GM21529 (cell line): ENCODE measurements around the gene NBEA.

ENCODE experiments used
- ATAC-seq: cut with Tn5 transposase; IDR thresholded peaks from one replicate; pipeline ENCODE4 v1.9.1; 2021; ENCODE audit not compliant: unreplicated experiment

NBEA gene

DNA sequence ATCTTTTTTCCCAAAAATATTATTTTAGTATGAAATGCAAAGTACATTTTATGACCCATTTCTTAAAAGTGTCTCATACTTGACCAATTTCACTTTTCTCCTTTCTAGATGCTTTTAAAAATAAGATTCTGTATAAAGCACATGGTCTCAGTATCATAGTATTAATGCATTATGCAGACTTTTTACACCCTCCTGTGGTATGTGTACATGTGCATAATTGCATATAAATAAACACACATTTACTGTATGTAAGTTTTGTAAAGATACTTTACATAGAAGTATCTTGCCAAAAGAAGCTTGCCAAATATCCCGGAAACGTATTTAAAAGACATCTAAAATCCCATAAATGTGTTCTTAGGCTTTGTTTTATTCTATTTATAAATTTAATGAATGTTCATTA is 619.5 kb downstream of the NBEA start:
- ATAC-seq: no peak

DNA sequence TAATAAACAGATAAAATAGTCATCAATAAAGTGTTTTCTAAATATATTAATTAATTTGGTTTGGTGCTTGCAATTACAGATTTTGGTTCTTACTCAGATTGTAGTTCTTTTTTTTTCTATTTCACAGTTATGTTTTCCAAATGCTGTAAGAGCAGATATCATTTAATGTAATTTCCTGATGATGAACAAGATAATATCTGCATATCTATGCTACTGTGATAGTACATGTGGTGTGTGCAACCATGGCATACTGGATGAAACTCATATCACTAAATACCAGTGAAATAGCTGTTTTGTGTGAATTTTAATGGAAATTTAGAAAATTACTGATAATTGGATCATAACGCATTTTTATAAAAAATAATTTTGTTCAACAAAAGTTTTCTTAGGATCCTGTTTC is 623.2 kb downstream of the NBEA start:
- ATAC-seq: no peak

DNA sequence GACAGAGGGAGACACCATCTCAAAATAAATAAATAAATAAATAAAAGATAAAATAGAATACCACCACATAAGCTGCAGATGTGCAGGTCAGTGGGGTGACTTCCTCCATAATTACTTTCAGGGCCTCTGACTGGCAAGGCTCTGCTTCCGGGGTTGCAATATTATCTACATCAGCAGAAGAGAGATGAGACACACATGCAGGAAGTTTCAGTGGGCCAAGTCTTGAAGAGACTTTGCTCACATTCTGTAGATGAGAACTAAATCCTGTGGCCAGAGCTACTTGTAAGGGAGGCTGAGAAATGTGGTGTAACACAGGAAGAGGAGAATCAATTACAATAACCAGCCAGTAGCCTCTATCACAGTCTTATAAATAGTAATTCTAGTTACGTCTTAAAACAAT is 624.3 kb downstream of the NBEA start:
- ATAC-seq: no peak

DNA sequence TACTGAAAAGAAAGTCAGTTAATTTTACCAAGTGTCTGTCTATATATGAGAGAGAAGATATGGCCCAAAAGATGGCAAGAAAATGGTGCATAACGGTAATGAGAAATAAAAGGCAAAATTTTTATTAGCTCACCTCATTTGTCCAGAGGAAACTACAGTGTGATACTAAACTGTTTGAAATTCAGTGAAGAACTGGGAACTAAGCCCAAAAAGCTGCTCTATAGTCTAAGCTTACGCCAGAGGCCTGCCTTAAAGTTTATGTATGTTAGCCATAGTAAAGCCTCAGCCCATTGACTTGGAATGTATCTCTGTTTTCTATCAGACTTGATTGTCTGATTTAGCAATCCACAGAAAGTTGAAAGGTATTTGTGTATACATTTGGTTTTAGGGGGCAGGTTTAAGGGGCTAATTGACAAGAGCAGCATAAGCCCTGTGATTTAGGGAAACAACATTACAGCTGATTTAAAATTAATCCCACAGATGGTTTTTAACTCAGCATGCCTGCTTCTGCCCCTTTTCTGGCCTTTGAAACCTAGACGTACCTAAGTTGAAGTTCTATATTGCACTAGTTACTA is 625.4 kb downstream of the NBEA start:
- no peak for ATAC-seq

DNA sequence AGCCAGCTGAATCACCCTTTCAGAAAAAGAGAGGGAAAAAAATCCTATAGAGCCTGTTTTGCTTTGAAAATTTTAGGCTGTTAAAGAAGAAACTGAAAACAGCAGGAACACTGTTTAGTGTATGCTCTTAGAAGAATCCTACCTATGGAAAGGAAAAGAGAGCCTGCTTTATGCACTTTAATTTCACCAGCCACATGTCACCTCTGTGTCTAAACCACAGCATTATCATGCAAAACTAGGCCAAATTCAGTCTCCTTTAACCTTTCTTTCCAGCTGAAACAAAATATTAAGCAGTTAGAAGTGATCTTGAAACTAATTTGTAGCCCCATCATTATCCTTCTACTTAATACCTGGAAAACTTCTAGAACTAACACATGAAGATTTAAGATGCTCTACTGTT is 631.6 kb downstream of the NBEA start:
- no peak for ATAC-seq

DNA sequence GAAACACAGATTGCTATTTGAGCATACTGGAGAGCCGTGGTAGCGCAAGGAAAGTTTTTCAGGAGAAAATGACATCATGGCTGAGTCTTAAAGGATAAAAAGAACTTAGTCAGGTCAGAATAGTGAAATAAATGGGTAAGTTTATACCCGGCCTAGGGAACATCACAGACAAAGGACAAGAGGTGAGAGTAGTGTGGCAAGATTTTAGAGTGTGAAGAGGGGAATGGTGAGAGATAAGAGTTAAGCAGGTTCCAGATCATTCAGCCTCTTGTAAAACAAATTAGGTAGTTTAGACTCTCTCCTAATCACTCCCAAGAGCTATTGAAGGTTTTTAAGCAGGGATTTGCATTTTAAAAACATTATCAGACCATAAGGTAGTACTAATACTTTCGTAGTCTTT is 650.4 kb downstream of the NBEA start:
- no peak for ATAC-seq

DNA sequence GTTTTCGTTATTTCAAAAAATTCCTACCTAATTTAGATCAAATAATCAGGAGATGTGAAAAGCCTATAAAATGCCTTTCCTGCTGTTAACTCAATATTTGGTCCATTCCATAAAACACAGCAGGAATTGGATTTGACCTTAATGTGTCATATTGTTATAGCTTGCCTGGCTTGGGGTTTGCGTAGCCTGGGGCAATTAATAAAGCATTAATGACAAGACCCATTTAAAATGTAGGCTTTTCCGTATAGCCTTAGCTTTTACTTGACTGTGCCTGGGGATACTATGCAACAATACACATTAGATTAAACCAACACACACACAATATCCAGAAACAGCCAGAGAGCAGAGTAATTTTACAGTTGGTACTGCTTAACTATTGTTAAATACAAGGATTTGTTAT is 651.6 kb downstream of the NBEA start:
- no peak for ATAC-seq

DNA sequence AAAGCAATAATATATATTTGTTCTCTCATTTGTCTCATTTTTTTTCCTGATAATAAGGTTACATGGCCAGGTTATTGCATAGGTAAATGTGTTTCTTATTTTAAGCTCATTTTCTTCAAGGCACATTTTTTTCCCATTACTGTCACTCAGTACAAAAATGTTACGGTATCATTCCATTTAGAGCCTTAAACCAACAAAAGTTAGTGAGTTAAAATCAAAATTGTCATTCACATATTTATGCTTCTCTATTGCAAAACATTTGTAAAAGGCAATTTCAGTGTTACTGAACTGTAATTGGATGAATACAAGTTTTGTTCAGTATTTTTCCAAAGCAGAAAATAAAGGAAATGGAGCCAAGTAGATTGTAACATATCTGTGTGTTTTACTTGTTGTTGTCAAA is 652.0 kb downstream of the NBEA start:
- ATAC-seq: no peak

DNA sequence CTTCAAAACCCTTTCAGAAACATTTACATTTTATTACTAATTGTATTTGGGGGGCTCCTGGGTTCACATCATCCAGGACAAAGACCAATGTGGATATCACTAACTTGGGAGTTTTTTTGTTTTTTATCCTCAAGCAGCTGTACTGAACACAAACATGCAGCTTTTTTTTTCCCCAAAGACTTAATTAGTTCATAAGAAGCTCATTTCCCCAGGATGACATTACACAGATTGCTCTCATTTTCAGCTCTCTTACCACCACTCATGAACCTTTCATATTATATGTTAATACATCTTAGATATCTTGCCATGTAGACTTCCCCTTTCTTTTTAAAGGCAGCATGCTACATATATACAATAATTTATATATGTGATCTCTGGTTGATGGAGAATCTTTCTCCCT is 653.1 kb downstream of the NBEA start:
- no peak for ATAC-seq

DNA sequence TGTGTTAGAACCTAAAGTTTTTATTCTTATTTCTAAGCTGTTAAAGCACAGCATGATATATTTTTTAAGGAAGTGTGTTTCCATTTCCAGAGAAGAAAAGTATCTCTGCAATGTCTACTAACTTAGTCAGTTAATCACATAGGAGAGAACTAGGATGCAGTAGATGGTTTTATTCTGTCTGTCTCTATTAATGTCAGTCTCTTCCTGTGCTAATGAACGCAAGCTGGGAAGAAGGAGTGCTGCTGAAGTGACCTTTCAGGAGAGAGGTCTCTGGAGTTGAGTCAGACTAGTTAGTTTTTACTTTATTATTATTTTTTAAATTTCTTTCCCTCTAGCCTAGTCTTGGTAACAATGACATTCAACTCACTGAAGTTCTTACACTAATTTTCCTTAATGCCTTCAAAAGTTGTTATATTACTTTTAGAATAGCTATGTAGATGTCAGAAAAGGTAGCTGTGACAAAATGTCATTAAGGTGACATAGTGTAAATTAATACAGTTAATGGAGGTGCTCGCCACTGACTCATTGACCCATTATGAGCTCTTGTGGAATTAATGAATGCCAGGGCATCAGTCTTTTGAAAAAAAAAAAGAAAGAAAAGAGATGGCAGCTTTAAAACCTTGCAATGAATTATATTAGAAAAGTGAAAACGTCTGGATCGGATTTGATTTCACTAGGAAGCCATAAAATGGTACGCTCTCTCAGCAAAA is 654.4 kb downstream of the NBEA start:
- no peak for ATAC-seq

DNA sequence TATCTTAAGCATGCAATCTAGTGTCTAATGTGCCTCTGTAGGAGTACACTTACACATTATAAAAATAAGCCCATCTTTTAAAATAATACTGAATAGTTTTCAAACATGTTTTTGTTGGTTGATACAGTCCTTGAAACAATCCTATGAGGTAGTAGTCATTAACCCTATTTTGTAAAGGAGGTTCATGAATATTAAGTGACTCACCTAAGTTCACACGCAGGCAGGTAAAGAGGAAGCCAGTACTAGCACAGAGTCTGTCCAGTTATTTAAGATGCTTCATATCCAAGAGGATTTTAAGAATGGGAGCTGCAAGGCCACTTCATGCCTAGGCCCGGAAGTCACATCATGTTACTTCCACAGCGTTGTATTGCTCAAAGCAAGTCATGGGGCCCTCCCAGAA is 655.4 kb downstream of the NBEA start:
- ATAC-seq: no peak

DNA sequence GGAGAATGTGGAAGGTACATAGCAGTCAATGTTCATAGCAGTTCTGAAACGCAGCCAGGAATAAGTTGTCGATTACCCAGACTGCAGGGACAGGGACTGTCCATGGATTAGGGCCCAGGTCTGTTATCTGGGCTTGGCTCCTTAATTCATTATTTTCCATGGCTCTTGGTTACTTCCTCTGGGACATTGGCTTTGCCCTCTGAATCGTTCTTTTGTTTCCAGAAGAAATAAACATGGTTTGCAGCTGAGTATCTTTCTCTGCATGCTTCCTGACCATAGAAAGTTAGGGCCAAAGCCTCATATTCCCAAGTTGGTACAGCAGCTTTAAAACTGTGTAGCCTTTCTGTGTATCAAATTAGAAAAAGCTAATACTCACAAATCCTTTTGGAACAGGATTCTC is 656.2 kb downstream of the NBEA start:
- ATAC-seq: no peak

DNA sequence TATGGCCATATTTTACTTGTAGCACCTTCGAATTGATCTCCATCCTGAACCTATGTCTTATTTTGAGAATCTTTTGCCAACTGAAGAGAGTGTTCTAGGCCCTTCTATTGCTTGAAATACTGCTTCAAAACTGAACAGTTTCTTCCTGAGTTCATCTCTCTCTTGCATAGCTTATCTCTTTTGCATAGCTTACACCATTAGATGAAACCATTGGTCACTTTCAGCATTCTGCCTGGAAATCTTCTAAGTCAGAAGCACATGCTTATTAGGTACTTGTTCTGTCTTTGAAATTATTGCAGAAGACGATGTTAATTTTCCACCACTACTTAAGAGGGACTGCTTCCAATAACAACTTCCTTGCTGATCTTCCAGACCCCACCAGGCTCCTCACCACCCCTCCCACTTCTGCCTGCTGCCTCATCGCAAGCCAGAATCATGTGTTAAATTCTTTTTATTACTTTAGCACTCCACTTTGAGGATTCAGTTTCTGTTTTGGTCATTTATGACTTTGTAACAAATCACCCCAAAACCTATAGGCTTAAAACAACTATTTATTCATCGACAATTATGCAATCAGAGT is 656.8 kb downstream of the NBEA start:
- ATAC-seq: no peak

DNA sequence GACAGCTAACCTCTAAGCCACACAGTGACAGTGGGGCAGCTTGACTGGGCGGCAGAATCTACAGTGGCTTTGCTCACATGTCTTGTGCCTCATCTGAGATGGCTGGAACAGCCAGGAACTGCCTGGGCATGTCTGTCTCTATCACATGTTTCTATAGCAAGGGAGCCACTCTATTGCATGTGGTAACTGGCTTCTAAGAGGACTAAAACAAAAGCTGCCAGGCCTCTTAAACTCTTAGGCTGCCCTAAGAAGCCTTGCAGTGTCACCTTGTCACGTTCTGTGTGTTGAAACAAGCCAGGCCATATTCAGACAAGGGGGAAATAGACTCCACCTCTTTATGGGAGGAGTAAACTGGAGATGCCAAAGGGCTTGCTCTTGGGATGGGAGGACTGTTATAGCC is 657.3 kb downstream of the NBEA start:
- no peak for ATAC-seq

DNA sequence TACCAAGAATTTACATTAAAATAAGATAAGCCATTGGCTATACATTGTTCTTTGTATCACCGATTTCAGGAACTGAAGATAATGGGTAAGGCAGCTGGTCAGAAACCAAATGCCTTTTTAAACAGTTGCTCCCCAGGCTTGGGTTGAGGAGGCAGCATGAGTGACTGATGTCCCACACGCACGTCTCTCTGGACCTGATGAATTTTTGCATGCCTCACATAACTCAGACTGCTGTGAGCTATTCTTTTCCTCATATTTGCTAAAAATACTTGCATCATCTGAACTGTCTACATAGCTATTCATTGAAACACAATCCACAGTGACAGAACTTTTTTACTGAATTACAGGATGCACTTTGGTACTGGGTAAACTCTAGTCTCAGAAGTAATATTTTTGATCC is 658.1 kb downstream of the NBEA start:
- ATAC-seq: no peak

DNA sequence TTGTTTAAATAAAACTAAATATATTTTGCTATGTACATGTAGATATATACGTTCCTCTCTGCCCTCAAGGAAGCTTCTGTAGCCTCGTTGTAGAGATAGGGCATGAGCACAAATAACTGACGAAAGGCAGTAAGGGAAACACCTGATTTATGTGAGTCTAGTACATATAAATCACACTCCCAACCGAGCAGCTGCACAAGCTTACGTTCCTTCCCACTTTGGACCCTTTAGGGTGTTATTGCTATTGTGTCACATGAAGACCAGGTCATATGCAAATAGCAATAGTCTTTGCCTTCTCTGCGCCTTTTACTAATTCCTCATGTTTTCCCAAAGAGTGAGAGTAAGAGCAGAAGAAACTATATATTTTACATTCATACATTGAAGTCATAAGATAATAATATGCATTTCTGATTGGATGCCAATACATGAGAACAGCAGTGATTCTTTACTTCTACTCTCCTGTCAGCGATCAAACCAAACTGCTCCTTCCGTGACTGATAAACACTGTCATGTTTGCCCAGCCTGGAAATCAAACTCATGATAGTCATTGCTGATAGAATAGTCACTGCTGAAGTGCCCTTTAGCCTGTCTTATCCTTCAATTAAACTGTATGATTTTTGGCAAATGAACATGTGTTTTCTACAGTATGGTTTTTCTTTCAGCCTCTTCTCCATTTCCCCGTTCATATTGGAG is 661.7 kb downstream of the NBEA start:
- no peak for ATAC-seq

DNA sequence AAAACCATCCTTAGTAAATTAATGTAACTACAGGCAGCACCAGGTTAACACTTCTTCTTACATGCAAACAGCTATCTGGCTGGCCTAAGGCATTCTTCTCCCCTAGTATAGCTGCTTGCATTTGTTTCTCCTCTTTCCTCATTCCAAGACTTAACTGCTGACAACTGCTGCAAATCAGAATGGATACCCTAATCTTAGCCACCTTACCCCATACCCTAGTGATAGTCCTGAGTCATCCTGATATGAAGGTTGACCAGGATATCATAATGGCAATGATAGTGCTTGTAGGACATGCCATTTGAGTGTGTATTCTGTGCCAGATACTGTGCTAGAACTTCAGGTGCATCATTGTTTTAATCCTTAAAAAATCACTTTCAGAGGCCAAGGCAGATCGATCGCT is 672.6 kb downstream of the NBEA start:
- no peak for ATAC-seq

DNA sequence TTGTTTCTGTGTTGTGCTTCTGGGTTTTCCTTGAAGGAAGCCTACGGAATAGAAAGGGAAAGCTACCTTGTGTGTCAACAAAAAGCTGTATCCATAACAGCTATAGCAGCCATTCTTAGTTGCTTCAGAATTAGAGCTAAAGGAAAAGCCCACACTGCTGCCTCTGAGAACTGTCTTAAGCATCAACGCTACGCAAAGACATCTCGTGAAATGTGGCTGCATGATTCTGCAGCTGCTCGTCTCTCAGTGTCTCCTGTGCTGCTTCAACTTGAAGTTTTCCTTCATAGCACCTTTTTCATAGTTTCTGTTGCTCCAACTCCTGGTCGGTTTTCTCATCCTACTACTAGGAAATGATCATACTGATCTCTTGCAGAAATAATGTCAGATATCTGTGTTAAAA is 675.4 kb downstream of the NBEA start:
- no peak for ATAC-seq

DNA sequence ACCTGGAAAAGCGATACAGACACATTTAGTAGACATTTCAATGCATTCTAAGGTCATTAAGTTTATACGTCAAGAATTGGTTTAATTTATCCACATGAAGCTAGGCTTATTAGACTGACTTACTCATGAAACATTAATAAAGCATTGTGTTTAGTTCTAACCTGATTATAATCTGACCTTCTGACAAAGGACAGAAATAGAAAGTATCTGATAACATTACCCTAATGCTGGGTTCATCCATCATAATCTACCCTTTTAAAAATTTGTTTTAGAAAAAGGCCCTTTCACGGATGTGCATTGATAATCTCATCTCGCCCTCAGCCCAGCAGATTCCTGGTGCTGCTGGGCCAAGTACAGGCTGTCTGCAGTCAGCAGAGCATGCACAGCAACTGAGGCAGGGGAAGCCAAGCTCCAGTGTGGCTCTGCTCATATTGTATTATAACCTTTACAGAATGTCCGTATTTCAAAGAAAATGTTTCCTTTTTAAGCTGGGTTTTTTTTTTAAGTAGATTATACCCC is 676.6 kb downstream of the NBEA start:
- no peak for ATAC-seq

DNA sequence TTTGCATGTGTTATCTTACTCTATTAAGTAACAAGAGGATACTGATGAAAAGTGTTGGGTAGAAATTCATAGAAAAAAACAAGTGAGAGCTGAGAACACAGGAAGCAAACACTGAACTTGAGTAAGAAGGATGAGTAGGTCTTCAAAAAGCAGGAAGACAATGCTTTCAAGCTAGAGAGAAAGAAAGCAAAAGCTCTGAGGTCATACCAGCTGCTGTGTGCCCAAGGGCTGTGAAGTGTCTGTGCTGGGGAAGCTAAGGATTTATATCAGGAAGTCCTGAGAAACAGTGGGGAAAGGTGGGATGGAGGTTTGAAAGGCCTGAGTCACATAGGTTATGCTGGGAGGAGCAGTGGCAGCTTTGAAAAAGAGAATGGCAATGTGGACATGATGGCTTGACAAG is 679.9 kb downstream of the NBEA start:
- no peak for ATAC-seq

DNA sequence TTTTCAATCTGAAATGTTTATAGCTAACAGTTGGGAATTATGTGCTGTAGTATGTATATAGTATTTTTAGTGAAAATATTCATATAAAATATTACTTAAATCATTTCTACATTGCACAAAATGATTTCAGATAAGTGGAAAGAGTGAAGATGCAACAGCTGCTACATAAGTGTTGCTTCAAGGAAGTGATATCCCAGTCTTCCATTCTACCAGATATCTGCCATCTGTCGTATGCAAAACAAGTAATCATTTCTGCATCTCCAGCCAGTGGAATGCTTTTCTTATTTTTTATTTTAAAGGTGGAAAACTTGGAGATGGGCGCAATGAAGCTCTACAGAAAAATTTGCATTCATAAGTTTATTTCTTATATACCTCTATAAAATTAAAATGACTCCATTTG is 687.0 kb downstream of the NBEA start:
- no peak for ATAC-seq
